T-cell (primary cell): Measurements from ENCODE around the gene MAPK9. TPM values are rescaled to one million over a fixed set of nuclear protein-coding genes. Genes with fewer than 3 reads are reported as not detected.

Experiments
- ATAC-seq, 4 experiments: fragments of 200-7000 bp in 3 of 4; fragments of 150-1000 bp in 1 of 4; cut with Tn5 transposase; replicated peaks in 1 of 4; 1 replicate in 3 of 4; 2 replicates in 1 of 4; pipeline ENCODE4 v1.10.0; 2021; ENCODE audit warnings: moderate library complexity in 3 of 4, mild to moderate bottlenecking in 2 of 4, moderate number of reproducible peaks in 1 of 4
- CTCF ChIA-PET, 2 donors: fragments of 300-600 bp; sonication (Branson Sonifier 250); formaldehyde crosslinking; loops; one replicate each; lab custom pipeline; 2022; ENCODE audit warnings: antibody characterized with exemption in 2 of 2; lab: Charles Lee
- POLR2A ChIA-PET, 2 donors: fragments of 300-600 bp; sonication (Branson Sonifier 250); formaldehyde crosslinking; loops; one replicate each; lab custom pipeline; 2022; ENCODE audit warnings: antibody characterized with exemption in 2 of 2; lab: Charles Lee
- DNase-seq, 35 experiments: peaks; one replicate each; pipeline versions ENCODE4 v3.0.0 to v3.0.0-alpha.2; 2013 to 2023
- H3K27ac ChIP-seq: one replicate; pipeline ENCODE4 v1.5.1; 2013; ENCODE audit warnings: low read length
- H3K27me3 ChIP-seq, 2 experiments: replicated peaks in 1 of 2; 1 replicate in 1 of 2; 2 replicates in 1 of 2; pipeline versions ENCODE4 v1.6.1 to v1.7.0; 2013; ENCODE audit warnings: low read length in 1 of 2, mixed read lengths in 1 of 2; ENCODE audit not compliant: control insufficient read depth in 2 of 2, insufficient read depth in 2 of 2; ENCODE audit errors: extremely low read depth in 1 of 2
- H3K36me3 ChIP-seq, 2 donors: 1 replicate in 1 of 2; 2 replicates in 1 of 2; pipeline versions ENCODE4 v1.6.1 to v1.7.0; 2013; ENCODE audit warnings: low read length in 1 of 2; ENCODE audit not compliant: control insufficient read depth in 2 of 2, insufficient read depth in 1 of 2; ENCODE audit errors: extremely low read depth in 1 of 2
- H3K4me1 ChIP-seq, 2 experiments: 1 replicate in 1 of 2; 2 replicates in 1 of 2; pipeline versions ENCODE4 v1.6.1 to v1.7.0; 2013; ENCODE audit warnings: low read length in 2 of 2, mixed read lengths in 1 of 2; ENCODE audit not compliant: insufficient read depth in 2 of 2, control insufficient read depth in 1 of 2; ENCODE audit errors: extremely low read depth in 1 of 2
- H3K4me3 ChIP-seq, 2 donors: 1 replicate in 1 of 2; 2 replicates in 1 of 2; pipeline versions ENCODE4 v1.5.1 to v1.7.0; 2013; ENCODE audit warnings: mild to moderate bottlenecking in 2 of 2, low read length in 1 of 2, moderate library complexity in 1 of 2; ENCODE audit not compliant: control insufficient read depth in 1 of 2; ENCODE audit errors: extremely low read depth in 1 of 2
- H3K9me3 ChIP-seq: 2 replicates; pipeline ENCODE4 v1.7.0; 2013
- H3K27ac Mint-ChIP-seq, 2 donors: one replicate each; pipeline ENCODE4 v1.8.0; 2020 to 2021; ENCODE audit warnings: mild to moderate bottlenecking in 2 of 2, mixed read lengths in 2 of 2
- H3K27me3 Mint-ChIP-seq, 2 donors: one replicate each; pipeline ENCODE4 v1.8.0; 2021 to 2022; ENCODE audit warnings: mixed read lengths in 2 of 2
- H3K36me3 Mint-ChIP-seq: one replicate; pipeline ENCODE4 v1.8.0; 2021; ENCODE audit warnings: mixed read lengths
- H3K4me1 Mint-ChIP-seq, 3 donors: one replicate each; pipeline ENCODE4 v1.8.0; 2020 to 2022; ENCODE audit warnings: mixed read lengths in 3 of 3, mild to moderate bottlenecking in 1 of 3
- H3K4me3 Mint-ChIP-seq, 3 donors: one replicate each; pipeline ENCODE4 v1.8.0; 2020 to 2022; ENCODE audit warnings: mild to moderate bottlenecking in 3 of 3, mixed read lengths in 3 of 3, moderate library complexity in 3 of 3
- H3K9me3 Mint-ChIP-seq, 3 donors: one replicate each; pipeline ENCODE4 v1.8.0; 2020 to 2022; ENCODE audit warnings: mixed read lengths in 3 of 3
- WGBS: methylation state at CpG from one replicate; pipeline ENCODE4 v1.1.5; 2013; ENCODE audit warnings: missing lambda C conversion rate; ENCODE audit not compliant: insufficient coverage; 5-methylcytosine and 5-hydroxymethylcytosine counted together
- total RNA-seq, 35 experiments: library from RNA in 6 of 35; stranded (reverse) in 6 of 35; fragments of 120-200 nt in 1 of 35; gene quantifications; one replicate each; pipeline versions ENCODE4 v1.2.1 to v1.2.4 and lab custom pipeline; 2013 to 2026

Gene MAPK9
- total RNA-seq, 5 donors from 2014 or later (not counting 1 experiment from before 2014, with no cell fraction given), result 28.3 to 35.8 (median 32.5) TPM

DNA sequence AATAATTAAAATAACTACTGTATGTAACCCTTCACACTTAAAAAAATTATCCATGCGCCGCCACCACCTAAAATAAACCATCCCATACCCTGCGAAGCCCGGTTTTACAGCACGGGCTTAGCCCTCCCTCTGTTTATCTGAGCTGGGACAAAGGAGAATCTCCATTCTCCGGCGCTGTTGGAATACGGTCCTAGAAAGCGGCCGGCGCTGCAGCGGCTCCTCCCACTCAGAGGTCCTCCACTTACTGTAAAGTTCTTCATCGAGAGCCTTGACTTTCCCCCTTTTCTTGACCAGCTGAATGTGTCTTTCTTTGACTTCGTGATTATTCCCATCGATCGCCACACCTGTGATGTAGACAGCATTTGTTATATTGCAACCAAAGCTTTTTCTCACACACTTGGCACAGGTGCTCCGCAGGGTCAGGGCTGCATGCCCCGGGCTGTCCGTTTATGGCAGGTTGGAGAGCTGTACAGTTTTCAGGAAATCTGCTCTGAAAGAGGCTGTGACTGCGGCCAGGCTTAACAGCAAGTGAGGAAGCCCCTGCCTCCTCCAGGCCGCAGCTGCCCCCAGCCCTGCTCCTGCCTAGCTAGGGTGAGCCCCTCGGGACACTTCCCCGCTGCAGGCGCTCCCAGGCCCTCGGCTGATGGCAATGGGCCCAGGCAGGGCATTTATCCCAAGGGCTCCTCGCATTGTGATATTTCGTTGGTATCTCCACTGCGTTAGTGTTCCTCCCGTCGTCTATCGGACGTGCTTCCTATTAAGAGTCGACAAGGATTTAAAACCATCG lies 44.5 kb upstream of the MAPK9 start:
- H3K36me3 Mint-ChIP-seq, result no peaks in the 10 kb centered on the region
- H3K36me3 ChIP-seq, result no peaks in the 10 kb centered on the region
- peaks cover 2 to 48% of the 10 kb centered on the region in 2 experiments for H3K27me3 ChIP-seq
- no peak for DNase-seq
- H3K4me3 Mint-ChIP-seq, result no peak overlapping the region
- H3K9me3 ChIP-seq, result no peaks in the 10 kb centered on the region
- H3K27ac ChIP-seq, result no peak overlapping the region
- H3K27me3 Mint-ChIP-seq, result peaks cover 19 to 42% of the 10 kb centered on the region in 2 donors
- POLR2A ChIA-PET, result no interaction called here
- no peak overlapping the region for H3K27ac Mint-ChIP-seq
- H3K4me1 Mint-ChIP-seq, result no peaks in the 10 kb centered on the region
- H3K9me3 Mint-ChIP-seq, result no peaks in the 10 kb centered on the region
- WGBS, result 88% methylated on average over 13 of the region's 34 CpGs
- CTCF ChIA-PET, result interaction anchor here in 1 of 2 donors (0.9 kb wide), 1 partner anchor 12 kb away, joined by 3 read pairs; no protein-coding TSS in a partner anchor
- ATAC-seq, result no peak
- no peaks in the 10 kb centered on the region for H3K4me1 ChIP-seq
- no peak overlapping the region for H3K4me3 ChIP-seq

- Histone ChIP-seq H3K9me3 (no peaks in the 10 kb centered on the region), H3K36me3 (no peaks in the 10 kb centered on the region), H3K27ac (no peak overlapping the region), H3K4me3 (no peak overlapping the region), H3K27me3 (peaks cover 2 to 48% of the 10 kb centered on the region in 2 experiments), H3K4me1 (no peaks in the 10 kb centered on the region)
- Mint-ChIP-seq H3K9me3 (no peaks in the 10 kb centered on the region), H3K4me1 (no peaks in the 10 kb centered on the region), H3K4me3 (no peak overlapping the region), H3K36me3 (no peaks in the 10 kb centered on the region), H3K27ac (no peak overlapping the region), H3K27me3 (peaks cover 23 to 47% of the 10 kb centered on the region in 2 donors)
- 84% methylated on average over 14 of the region's 19 CpGs for WGBS
- DNase-seq (no peak), ATAC-seq (no peak)
- CTCF ChIA-PET, result interaction anchor here in 1 of 2 donors (0.9 kb wide), 1 partner anchor 12 kb away, joined by 3 read pairs; no protein-coding TSS in a partner anchor
- POLR2A ChIA-PET, result no interaction called here
Measured at GRCh38 chr5:180335614-180336233, 43.8 kb upstream of the MAPK9 start.

DNA sequence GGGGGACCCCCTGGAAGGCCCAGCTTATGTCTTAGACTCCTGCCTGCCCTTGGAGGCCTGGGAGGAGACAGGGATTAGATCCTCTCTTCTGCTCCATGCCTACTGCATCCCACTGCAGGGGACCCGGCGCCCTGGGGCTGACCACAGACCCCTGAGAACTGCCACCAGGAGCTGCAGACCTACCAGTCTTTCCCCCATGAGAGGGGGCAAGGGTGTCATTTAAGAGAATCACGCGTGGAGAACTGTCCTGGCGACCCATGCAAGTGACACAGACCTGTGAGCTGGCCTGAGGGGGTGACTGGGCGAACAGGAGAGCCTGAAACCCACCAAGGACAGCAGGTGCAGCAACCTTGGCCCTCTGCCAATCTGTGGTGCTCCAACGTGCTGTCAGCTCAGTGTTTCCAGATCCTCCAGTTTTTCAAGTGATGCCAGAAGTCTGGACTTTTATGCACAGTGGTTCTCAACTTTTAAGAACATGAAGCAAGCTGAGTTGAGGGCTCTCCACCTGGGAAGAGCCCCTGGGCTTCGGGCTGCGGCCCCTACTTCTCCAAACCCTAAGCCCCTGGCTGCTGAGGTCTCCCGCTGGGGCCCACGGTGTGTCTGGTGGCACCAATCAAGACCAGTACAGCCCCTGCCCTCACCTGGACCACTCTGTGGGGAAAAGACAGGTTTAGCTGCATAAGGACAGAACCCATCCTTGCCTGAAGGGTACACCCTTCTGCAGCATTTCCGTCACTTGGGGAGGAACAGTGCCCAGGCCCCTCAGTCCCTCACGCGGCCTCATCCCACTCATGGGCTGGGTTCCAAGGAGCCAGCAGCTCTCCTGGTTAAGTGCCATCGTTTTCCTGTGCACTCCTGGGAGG lies 43.1 kb upstream of the MAPK9 start:
- H3K4me1 ChIP-seq, result no peaks in the 10 kb centered on the region
- no peak for DNase-seq
- H3K9me3 ChIP-seq, result no peaks in the 10 kb centered on the region
- ChIA-PET POLR2A (no interaction called here), CTCF (no interaction called here)
- no peak overlapping the region for H3K4me3 Mint-ChIP-seq
- peaks cover 2 to 48% of the 10 kb centered on the region in 2 experiments for H3K27me3 ChIP-seq
- H3K9me3 Mint-ChIP-seq, result no peaks in the 10 kb centered on the region
- no peak overlapping the region for H3K27ac ChIP-seq
- H3K36me3 ChIP-seq, result no peaks in the 10 kb centered on the region
- 77% methylated on average over 15 of the region's 15 CpGs for WGBS
- H3K4me1 Mint-ChIP-seq, result no peaks in the 10 kb centered on the region
- no peak for ATAC-seq
- no peaks in the 10 kb centered on the region for H3K36me3 Mint-ChIP-seq
- H3K27me3 Mint-ChIP-seq, result peaks cover 24 to 47% of the 10 kb centered on the region in 2 donors
- no peak overlapping the region for H3K4me3 ChIP-seq
- H3K27ac Mint-ChIP-seq, result no peak overlapping the region

- no peak for ATAC-seq
- Histone ChIP-seq H3K27ac (no peak overlapping the region), H3K9me3 (no peaks in the 10 kb centered on the region), H3K27me3 (peaks cover 2 to 48% of the 10 kb centered on the region in 2 experiments), H3K4me3 (no peak overlapping the region), H3K4me1 (no peaks in the 10 kb centered on the region), H3K36me3 (no peaks in the 10 kb centered on the region)
- no peak for DNase-seq
- Mint-ChIP-seq H3K27ac (no peak overlapping the region), H3K4me1 (no peaks in the 10 kb centered on the region), H3K36me3 (no peaks in the 10 kb centered on the region), H3K4me3 (no peak overlapping the region), H3K9me3 (no peaks in the 10 kb centered on the region), H3K27me3 (peaks cover 26 to 41% of the 10 kb centered on the region in 2 donors)
- POLR2A ChIA-PET, result no interaction called here
- CTCF ChIA-PET, result no interaction called here
- 79% methylated on average over 4 of the region's 6 CpGs for WGBS
Measured at GRCh38 chr5:180334176-180334575, 42.3 kb upstream of the MAPK9 start.

- H3K27ac Mint-ChIP-seq, result no peak overlapping the region
- Histone ChIP-seq H3K27me3 (peaks cover 2 to 45% of the 10 kb centered on the region in 2 experiments), H3K27ac (no peak overlapping the region), H3K36me3 (no peaks in the 10 kb centered on the region), H3K4me1 (peaks cover 0 to 1% of the 10 kb centered on the region in 2 experiments), H3K9me3 (no peaks in the 10 kb centered on the region), H3K4me3 (no peak overlapping the region)
- H3K27me3 Mint-ChIP-seq, result peaks cover 26 to 41% of the 10 kb centered on the region in 2 donors
- peaks cover 0 to 2% (median 0%) of the 10 kb centered on the region in 3 donors for H3K4me1 Mint-ChIP-seq
- POLR2A ChIA-PET, result no interaction called here
- CTCF ChIA-PET, result no interaction called here
- WGBS, result 95% methylated on average over 3 of the region's 4 CpGs
- ATAC-seq (no peak), DNase-seq (no peak)
- H3K36me3 Mint-ChIP-seq, result no peaks in the 10 kb centered on the region
- no peaks in the 10 kb centered on the region for H3K9me3 Mint-ChIP-seq
- H3K4me3 Mint-ChIP-seq, result no peak overlapping the region
Measured at GRCh38 chr5:180333661-180334060, 41.8 kb upstream of the MAPK9 start.

DNA sequence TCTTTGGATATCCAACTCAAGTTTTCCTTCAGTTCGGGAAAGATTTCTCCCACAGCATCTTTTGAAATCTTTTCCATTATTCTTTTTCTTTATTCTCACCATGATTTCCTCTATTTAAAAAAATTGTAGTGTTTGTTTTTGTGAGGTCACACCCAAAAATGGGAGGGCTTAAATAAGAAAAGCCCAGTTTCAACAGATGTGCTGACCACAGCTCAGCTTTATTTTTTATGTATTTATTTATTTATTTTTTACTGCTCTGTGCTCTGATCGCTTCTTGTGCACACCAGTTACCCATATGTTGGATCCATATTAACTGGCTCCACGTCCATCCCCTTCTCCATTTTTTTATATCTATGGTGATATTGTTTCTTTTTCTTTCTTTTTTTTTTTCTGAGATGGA lies 41.0 kb upstream of the MAPK9 start:
- Histone ChIP-seq H3K36me3 (no peaks in the 10 kb centered on the region), H3K4me3 (no peak overlapping the region), H3K27ac (no peak overlapping the region), H3K4me1 (peaks cover 0 to 5% of the 10 kb centered on the region in 2 experiments), H3K27me3 (peaks cover 2 to 46% of the 10 kb centered on the region in 2 experiments), H3K9me3 (no peaks in the 10 kb centered on the region)
- WGBS, result no CpG with 5 or more reads among the region's 3 CpGs
- Mint-ChIP-seq H3K9me3 (no peaks in the 10 kb centered on the region), H3K27me3 (peaks cover 26 to 38% of the 10 kb centered on the region in 2 donors), H3K27ac (no peak overlapping the region), H3K4me1 (peaks cover 0 to 2% (median 0%) of the 10 kb centered on the region in 3 donors), H3K36me3 (no peaks in the 10 kb centered on the region), H3K4me3 (no peak overlapping the region)
- ChIA-PET CTCF (no interaction called here), POLR2A (no interaction called here)
- ATAC-seq (no peak), DNase-seq (no peak)
